Brain microvascular endothelial cell (primary cell): ENCODE data around the gene PAK2.
"Not testable (repeated sequence)": the region's sequence is repeated elsewhere in the genome, so short reads cannot be mapped to it uniquely, and the experiment has no call there.

Source experiments
- DNase-seq: peaks from one replicate; pipeline ENCODE4 v3.0.0-alpha.2; 2020
- H3K27ac ChIP-seq: fragments of 250-450 bp; sonication (Bioruptor Pico); 2 replicates; pipeline ENCODE4 v1.5.1; 2020; ENCODE audit warnings: mild to moderate bottlenecking, moderate library complexity
- H3K27me3 ChIP-seq: fragments of 250-450 bp; sonication (Bioruptor Pico); replicated peaks from 2 replicates; pipeline ENCODE4 v1.5.1; 2020; ENCODE audit warnings: mild to moderate bottlenecking
- H3K36me3 ChIP-seq: fragments of 250-450 bp; sonication (Bioruptor Pico); replicated peaks from 2 replicates; pipeline ENCODE4 v1.5.1; 2020; ENCODE audit warnings: mild to moderate bottlenecking
- H3K4me3 ChIP-seq: 2 replicates; pipeline ENCODE4 v1.5.1; 2011; ENCODE audit warnings: low read depth, mild to moderate bottlenecking, control low read depth, low read length, moderate library complexity
- CTCF ChIP-seq: IDR thresholded peaks from 2 replicates; pipeline ENCODE4 v1.5.1; 2011; ENCODE audit warnings: low read depth, mild to moderate bottlenecking, moderate library complexity, low read length, control low read depth, inconsistent platforms; ENCODE audit errors: missing control alignments
- in situ Hi-C: cut with HindIII; loops from 2 replicates; pipeline ENCODE4 v1.10.0; 2017; ENCODE audit warnings: low sequenced_read_pairs, low pct_ligation_motif_present

The PAK2 gene

DNA sequence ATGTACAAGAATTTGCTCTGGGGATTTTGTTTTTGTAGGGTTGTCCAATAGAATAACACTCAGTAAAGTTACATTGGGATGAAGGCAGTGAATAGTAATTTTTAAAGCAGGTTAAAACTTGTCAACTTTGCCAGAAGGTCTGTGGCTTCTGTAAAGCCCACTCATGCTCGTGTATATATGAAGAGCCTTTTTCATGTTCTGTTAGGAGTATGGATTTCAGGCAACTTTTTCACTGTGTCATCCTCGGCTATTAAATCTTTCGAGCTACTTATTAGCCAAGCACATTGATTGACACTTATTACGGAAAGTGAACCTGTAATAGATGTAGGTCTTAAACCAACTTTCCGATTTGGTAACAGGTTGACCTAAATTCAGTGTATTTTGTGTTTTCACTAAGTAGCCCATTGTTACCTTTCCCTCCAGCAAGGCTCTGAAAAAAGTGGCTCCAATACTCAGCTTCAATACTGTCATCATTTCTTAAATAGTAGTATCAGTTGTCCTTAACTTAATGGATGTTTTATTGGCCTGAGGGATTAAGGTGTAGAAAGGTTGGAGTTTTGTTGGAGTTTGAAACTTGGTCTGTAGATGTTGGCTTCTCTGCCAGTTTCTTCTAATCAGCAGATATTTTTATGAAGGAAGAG lies 1.7 kb downstream of the PAK2 start:
- in situ Hi-C loops = no loop called here
- DNase-seq = no peak
- H3K27me3 ChIP-seq = no peaks in the 10 kb centered on the region
- TF ChIP-seq CTCF = no peak
- H3K36me3 ChIP-seq = peaks cover 3% of the 10 kb centered on the region
- peak overlapping the region; percentile 93 for H3K27ac ChIP-seq
- peak overlapping the region; percentile 71 for H3K4me3 ChIP-seq

- H3K27ac ChIP-seq, H3K27me3 ChIP-seq, DNase-seq, in situ Hi-C loops, H3K36me3 ChIP-seq, H3K4me3 ChIP-seq: not testable (repeated sequence)
Measured at GRCh38 chr3:196743569-196743968, 3.9 kb downstream of the PAK2 start.

DNA sequence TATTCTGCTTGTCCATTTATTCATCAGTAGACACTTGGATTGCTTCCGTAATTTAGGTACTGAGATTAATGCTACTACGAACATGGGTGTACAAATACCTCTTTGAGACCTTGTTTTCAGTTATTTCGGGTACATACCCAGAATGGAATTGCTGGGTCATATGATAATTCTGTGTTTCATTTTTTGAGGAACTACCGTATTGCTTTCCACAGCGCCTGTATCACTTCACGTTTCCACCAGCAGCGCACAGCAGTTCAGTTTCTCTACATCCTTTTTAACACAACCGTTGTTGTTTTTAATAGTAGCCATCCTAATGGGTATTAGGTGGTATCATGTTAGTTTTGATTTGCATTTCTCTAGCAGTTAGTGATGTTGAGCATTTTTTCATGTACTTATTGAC lies 9.5 kb downstream of the PAK2 start:
- no peaks in the 10 kb centered on the region for H3K27me3 ChIP-seq
- no peak overlapping the region for H3K27ac ChIP-seq
- no peak for TF ChIP-seq CTCF
- no peak overlapping the region for H3K4me3 ChIP-seq
- H3K36me3 ChIP-seq = no peaks in the 10 kb centered on the region
- in situ Hi-C loops = no loop called here
- DNase-seq = no peak

DNA sequence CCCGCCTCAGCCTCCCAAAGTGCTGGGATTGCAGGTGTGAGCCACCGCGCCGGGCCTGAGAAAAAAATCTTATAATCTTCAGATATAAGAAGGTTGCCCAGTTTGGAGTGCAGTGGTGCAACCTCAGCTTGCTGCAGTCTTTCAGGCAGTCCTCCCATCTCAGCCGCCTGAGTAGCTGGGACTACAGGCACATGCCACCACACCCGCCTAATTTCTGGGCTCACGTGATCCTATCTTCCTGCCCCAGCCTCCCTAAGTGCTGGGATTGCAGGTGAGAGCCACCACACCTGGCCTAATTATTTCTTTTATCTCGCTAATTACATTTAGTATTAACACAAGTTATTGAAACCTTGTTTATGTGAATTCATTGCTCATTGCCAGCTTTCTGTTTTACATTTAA lies 13.5 kb downstream of the PAK2 start:
- no peak for DNase-seq
- H3K27me3 ChIP-seq = no peaks in the 10 kb centered on the region
- TF ChIP-seq CTCF = no peak
- H3K27ac ChIP-seq = no peak overlapping the region
- H3K4me3 ChIP-seq = no peak overlapping the region
- H3K36me3 ChIP-seq = peaks cover 5% of the 10 kb centered on the region
- in situ Hi-C loops = no loop called here

- peaks cover 5% of the 10 kb centered on the region for H3K36me3 ChIP-seq
- H3K27ac ChIP-seq = peak overlapping the region; percentile 25
- no peak for TF ChIP-seq CTCF
- DNase-seq = peak; percentile 42
- no peaks in the 10 kb centered on the region for H3K27me3 ChIP-seq
- H3K4me3 ChIP-seq = no peak overlapping the region
- in situ Hi-C loops = no loop called here
Measured at GRCh38 chr3:196754091-196754981, 14.7 kb downstream of the PAK2 start.

DNA sequence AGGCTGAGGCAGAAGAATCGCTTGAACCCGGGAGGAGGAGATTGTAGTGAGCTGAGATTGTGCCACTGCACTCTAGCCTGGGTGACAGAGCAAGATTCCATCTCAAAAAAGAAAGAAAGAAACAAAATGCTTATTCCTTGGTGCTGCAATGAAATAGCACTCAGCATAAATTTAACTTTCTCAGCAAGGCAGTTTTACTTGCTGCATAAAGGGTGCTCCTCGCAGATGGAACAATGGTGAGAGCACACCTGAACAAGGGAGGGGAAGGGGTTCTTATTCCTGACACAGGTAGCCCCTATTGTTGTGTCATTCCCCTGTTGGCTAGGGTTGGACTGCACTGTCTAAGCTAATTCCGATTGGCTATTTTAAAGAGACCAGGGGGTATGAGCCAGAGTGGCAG lies 17.1 kb downstream of the PAK2 start:
- no peak overlapping the region for H3K4me3 ChIP-seq
- in situ Hi-C loops = no loop called here
- DNase-seq = no peak
- peaks cover 5% of the 10 kb centered on the region for H3K36me3 ChIP-seq
- TF ChIP-seq CTCF = no peak
- H3K27ac ChIP-seq = no peak overlapping the region
- H3K27me3 ChIP-seq = no peaks in the 10 kb centered on the region
